SK-N-SH (cell line): ENCODE results near the gene RIMS1. TPM values are rescaled to one million over a fixed set of nuclear protein-coding genes. Genes with fewer than 3 reads are reported as not detected.

Experiments used
- CTCF ChIA-PET: fragments of 300-600, 350-600 bp; formaldehyde crosslinking; extraction: SDS; loops from one replicate; lab custom pipeline; 2021; lab: Yijun Ruan, JAX
- POLR2A ChIA-PET: fragments of 350-600 bp; sonication (Branson Sonifier 250); formaldehyde crosslinking; extraction: SDS; loops from one replicate; lab custom pipeline; 2020; ENCODE audit warnings: antibody characterized with exemption, inconsistent platforms; lab: Yijun Ruan, JAX
- DNase-seq: peaks from one replicate; pipeline ENCODE4 v3.0.0; 2012
- H2AFZ ChIP-seq: fragments of 200-600 bp; sonication (generic); 2 replicates; pipeline ENCODE4 v1.8.1; 2016; ENCODE audit warnings: antibody characterized with exemption, mild to moderate bottlenecking, low read depth
- H3F3A ChIP-seq: fragments of 200-600 bp; sonication (generic); replicated peaks from 2 replicates; pipeline ENCODE3; 2016; ENCODE audit warnings: antibody characterized with exemption, mild to moderate bottlenecking; ENCODE audit not compliant: insufficient read depth
- H3K27ac ChIP-seq, 2 experiments: fragments of 200-500 bp in 1 of 2; fragments of 200-600 bp in 1 of 2; sonication (Bioruptor generic) in 1 of 2; sonication (generic), shearing (Covaris generic) in 1 of 2; 2 replicates each; pipeline versions ENCODE4 v1.5.1 to v1.6.1; 2014 to 2016; ENCODE audit warnings: low read depth in 2 of 2, inconsistent platforms in 1 of 2, low read length in 1 of 2, mild to moderate bottlenecking in 1 of 2, mixed read lengths in 1 of 2
- H3K27me3 ChIP-seq: fragments of 200-600 bp; sonication (generic), shearing (Covaris generic); 2 replicates; pipeline ENCODE4 v1.6.1; 2016; ENCODE audit warnings: mixed run types; ENCODE audit not compliant: insufficient read depth
- H3K36me3 ChIP-seq, 2 experiments: fragments of 200-500 bp in 1 of 2; fragments of 200-600 bp in 1 of 2; sonication (Bioruptor generic) in 1 of 2; sonication (generic) in 1 of 2; replicated peaks in 1 of 2; 2 replicates each; pipeline versions ENCODE3 to v1.5.1; 2014 to 2016; ENCODE audit warnings: low read length in 1 of 2, mild to moderate bottlenecking in 1 of 2; ENCODE audit not compliant: insufficient read depth in 2 of 2, control insufficient read depth in 1 of 2
- H3K4me1 ChIP-seq, 2 experiments: fragments of 200-500 bp in 1 of 2; fragments of 200-600 bp in 1 of 2; sonication (Bioruptor generic) in 1 of 2; sonication (generic), shearing (Covaris generic) in 1 of 2; 2 replicates each; pipeline versions ENCODE4 v1.5.1 to v1.6.1; 2014 to 2016; ENCODE audit warnings: low read depth in 1 of 2, low read length in 1 of 2, mixed run types in 1 of 2; ENCODE audit not compliant: insufficient read depth in 2 of 2, control insufficient read depth in 1 of 2
- H3K4me2 ChIP-seq: fragments of 200-600 bp; sonication (generic), shearing (Covaris generic); 2 replicates; pipeline ENCODE4 v1.6.1; 2017; ENCODE audit warnings: mixed run types
- H3K4me3 ChIP-seq, 2 experiments: fragments of 200-500 bp in 1 of 2; fragments of 200-600 bp in 1 of 2; sonication (Bioruptor generic) in 1 of 2; sonication (generic), shearing (Covaris generic) in 1 of 2; 2 replicates each; pipeline versions ENCODE4 v1.5.1 to v1.8.1; 2014 to 2016; ENCODE audit warnings: low read depth in 2 of 2, inconsistent platforms in 1 of 2, low read length in 1 of 2, mild to moderate bottlenecking in 1 of 2, mixed read lengths in 1 of 2, moderate library complexity in 1 of 2
- H3K79me2 ChIP-seq: fragments of 200-600 bp; sonication (generic); 2 replicates; pipeline ENCODE4 v1.8.1; 2017; ENCODE audit warnings: mild to moderate bottlenecking; ENCODE audit not compliant: insufficient read depth
- H3K9ac ChIP-seq: fragments of 200-600 bp; sonication (generic); 2 replicates; pipeline ENCODE4 v1.6.1; 2017; ENCODE audit warnings: mixed run types
- H3K9me2 ChIP-seq: fragments of 200-600 bp; sonication (generic); 2 replicates; pipeline ENCODE4 v1.6.1; 2017; ENCODE audit warnings: mixed run types
- H3K9me3 ChIP-seq: fragments of 200-600 bp; sonication (generic); 2 replicates; pipeline ENCODE4 v1.6.1; 2017; ENCODE audit warnings: mixed run types, mild to moderate bottlenecking, moderate library complexity
- H4K20me1 ChIP-seq: fragments of 200-600 bp; sonication (generic); 2 replicates; pipeline ENCODE4 v1.6.1; 2017; ENCODE audit warnings: mild to moderate bottlenecking, mixed run types; ENCODE audit not compliant: insufficient read depth
- CHD2 ChIP-seq: fragments of 150-350 bp; IDR thresholded peaks from 2 replicates; pipeline ENCODE4 v1.6.1; 2018; ENCODE audit warnings: low read length; ENCODE audit not compliant: partially characterized antibody
- CTCF ChIP-seq: fragments of 200-600 bp; sonication (generic); IDR thresholded peaks from 2 replicates; pipeline ENCODE4 v1.6.1; 2017; ENCODE audit warnings: antibody characterized with exemption, mild to moderate bottlenecking, moderate library complexity
- ELF1 ChIP-seq: IDR thresholded peaks from 2 replicates; pipeline ENCODE4 v1.4.0; 2012
- EP300 ChIP-seq, 2 experiments: IDR thresholded peaks; 2 replicates each; pipeline versions ENCODE4 v1.4.0 to v1.6.1; 2012; ENCODE audit warnings: borderline replicate concordance in 1 of 2, low read depth in 1 of 2, low read length in 1 of 2
- FOSL2 ChIP-seq: IDR thresholded peaks from 2 replicates; pipeline ENCODE4 v1.4.0; 2012; ENCODE audit warnings: low read depth, mild to moderate bottlenecking, moderate library complexity, borderline replicate concordance
- GATA2 ChIP-seq: sonication (generic); formaldehyde crosslinking; IDR thresholded peaks from 2 replicates; pipeline ENCODE4 v1.5.0; 2020; ENCODE audit warnings: mild to moderate bottlenecking, missing genetic modification reagents
- JUND ChIP-seq: IDR thresholded peaks from 2 replicates; pipeline ENCODE4 v1.4.0; 2012
- MAX ChIP-seq: IDR thresholded peaks from 2 replicates; pipeline ENCODE4 v1.4.0; 2012; ENCODE audit warnings: low read depth
- MXI1 ChIP-seq: IDR thresholded peaks from 2 replicates; pipeline ENCODE4 v1.6.1; 2012; ENCODE audit warnings: mild to moderate bottlenecking, low read depth, low read length, improper control_type of control experiment
- NFIC ChIP-seq: IDR thresholded peaks from 2 replicates; pipeline ENCODE4 v1.4.0; 2012; ENCODE audit warnings: borderline replicate concordance
- PBX3 ChIP-seq: IDR thresholded peaks from 2 replicates; pipeline ENCODE4; 2012
- POLR2AphosphoS5 ChIP-seq: IDR thresholded peaks from 2 replicates; pipeline ENCODE4 v1.6.1; 2012; ENCODE audit warnings: low read depth, low read length
- RCOR1 ChIP-seq: fragments of 150-350 bp; IDR thresholded peaks from 2 replicates; pipeline ENCODE4 v1.6.1; 2017; ENCODE audit warnings: antibody characterized with exemption, low read length
- RXRA ChIP-seq: IDR thresholded peaks from 2 replicates; pipeline ENCODE4 v1.4.0; 2012; ENCODE audit warnings: low read depth, mild to moderate bottlenecking, borderline replicate concordance
- USF1 ChIP-seq: IDR thresholded peaks from 2 replicates; pipeline ENCODE4 v1.4.0; 2012; ENCODE audit warnings: low read depth, borderline replicate concordance
- USF2 ChIP-seq: fragments of 150-350 bp; IDR thresholded peaks from 2 replicates; pipeline ENCODE4 v1.6.1; 2017; ENCODE audit warnings: antibody characterized with exemption, low read length, low read depth, borderline replicate concordance
- ZBTB33 ChIP-seq: IDR thresholded peaks from 2 replicates; pipeline ENCODE4 v1.4.0; 2012; ENCODE audit warnings: low read depth, borderline replicate concordance
- WGBS: methylation state at CpG from one replicate; pipeline ENCODE4 v1.1.6; 2017; ENCODE audit warnings: low lambda C conversion rate; 5-methylcytosine and 5-hydroxymethylcytosine counted together
- polyA plus RNA-seq, 3 experiments: library from polyadenylated mRNA; depleted of rRNA; stranded (reverse); fragments of >200 nt; gene quantifications; 2 replicates each; pipeline ENCODE4 v1.2.3, GENCODE V29; 2012

Gene RIMS1
- polyA plus RNA-seq, 1 of the 3 experiments (the other 2 are of a cell fraction) = 0.20 TPM

GRCh38 chr6:72324591-72324990, 438.2 kb downstream of the RIMS1 start:
- Histone ChIP-seq H3K27me3 (no peaks in the 10 kb centered on the region), H3K79me2 (no peaks in the 10 kb centered on the region), H3K4me2 (no peak overlapping the region), H3K36me3 (no peaks in the 10 kb centered on the region), H3K9me3 (no peaks in the 10 kb centered on the region), H3K4me1 (peaks cover 0 to 9% of the 10 kb centered on the region in 2 experiments; a peak in 2 of 4 replicates), H3K9ac (no peak overlapping the region), H4K20me1 (no peaks in the 10 kb centered on the region), H3K4me3 (no peak overlapping the region), H3K9me2 (no peaks in the 10 kb centered on the region), H3F3A (no peaks in the 10 kb centered on the region)
- no peak for DNase-seq
- ChIA-PET POLR2A (no interaction called here), CTCF (no interaction called here)
- 94% methylated on average over 4 of the region's 4 CpGs for WGBS
- TF ChIP-seq USF1 (no peak), USF2 (no peak), JUND (no peak), PBX3 (no peak), GATA2 (CRISPR knock-in tag) (no peak), ELF1 (no peak), CTCF (no peak), MAX (no peak), EP300 (IDR thresholded peaks at IDR 0.05; ENCODE audit: borderline replicate concordance in 1 of 2, low read depth in 1 of 2, low read length in 1 of 2) (no peak), FOSL2 (no peak), NFIC (no peak), POLR2AphosphoS5 (no peak), ZBTB33 (no peak), RXRA (no peak), RCOR1 (no peak), CHD2 (no peak), MXI1 (no peak)
- TF ChIP-seq, all 33 proteins: peak for 0
- no peak overlapping the region for H3K27ac ChIP-seq
- no peak overlapping the region for H2AFZ ChIP-seq
